Muscle of arm (tissue), 12 donors: ENCODE data around the gene SAA2. TPM values are rescaled to one million over a fixed set of nuclear protein-coding genes. Genes with fewer than 3 reads are reported as not detected.

Experiments used
- DNase-seq: peaks from one replicate; pipeline ENCODE4 v3.0.0-alpha.2; 2013
- polyA plus RNA-seq, 12 donors: library from polyadenylated mRNA; unstranded; fragments of 120-200 nt; gene quantifications; one replicate each; pipeline ENCODE4 v1.2.1, GENCODE V29; 2013; ENCODE audit not compliant: insufficient read length in 12 of 12

The SAA2 gene
- polyA plus RNA-seq, 12 donors = 0.28 to 0.40 (median 0.32) TPM; not detected in 9

DNA sequence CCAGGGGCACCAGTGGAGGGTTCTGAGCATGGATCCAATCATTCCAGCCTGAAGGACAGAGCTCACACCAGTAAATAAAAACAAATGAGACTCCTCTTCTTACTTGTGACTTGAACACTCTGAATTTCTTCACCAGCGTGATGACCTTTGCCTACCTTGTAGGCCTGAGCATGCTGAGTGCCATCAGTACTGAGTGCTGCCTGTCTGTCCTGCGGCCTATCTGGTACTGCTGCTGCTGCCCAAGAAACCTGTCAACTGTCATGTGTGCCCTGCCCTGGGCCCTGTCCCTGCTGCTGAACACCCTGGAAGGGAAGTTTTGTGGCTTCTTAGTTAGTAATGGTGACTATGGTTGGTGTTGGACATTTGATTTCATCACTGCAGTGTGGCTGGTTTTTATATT is 51.9 kb downstream of the SAA2 start:
- no peak for DNase-seq

Other genes starting within 250 kb of the SAA2 start
- 10 to 100 TPM in 10 of 12 donors, 1 to 10 TPM in 1, not detected in 1; 7.0 to 60.5 (median 12.0) TPM for gene SERGEF, start 235.6 kb downstream of the SAA2 start, polyA plus RNA-seq
- 10 to 100 TPM in 1 of 12 donors, 1 to 10 TPM in 2, under 1 TPM in 8, not detected in 1; 0.13 to 18.9 (median 0.41) TPM for gene TPH1, start 202.4 kb downstream of the SAA2 start, polyA plus RNA-seq
- gene SAAL1, start 142.6 kb downstream of the SAA2 start, polyA plus RNA-seq = 10 to 100 TPM in 11 of 12 donors, not detected in 1; 10.2 to 23.7 (median 17.3) TPM
- gene MRGPRX3, start 116.1 kb downstream of the SAA2 start, polyA plus RNA-seq = not detected
- not detected for gene MRGPRX4, start 75.8 kb downstream of the SAA2 start, polyA plus RNA-seq
- gene SAA4, start 11.9 kb downstream of the SAA2 start, polyA plus RNA-seq = not detected
- gene SAA1, start 17.6 kb upstream of the SAA2 start, polyA plus RNA-seq = not detected
- 10 to 100 TPM in 11 of 12 donors, not detected in 1; 11.3 to 18.1 (median 14.0) TPM for gene HPS5, start 73.5 kb upstream of the SAA2 start, polyA plus RNA-seq
- gene GTF2H1, start 73.9 kb upstream of the SAA2 start, polyA plus RNA-seq = 10 to 100 TPM in 11 of 12 donors, not detected in 1; 29.2 to 57.3 (median 37.3) TPM
- gene LDHA, start 145.9 kb upstream of the SAA2 start, polyA plus RNA-seq = 100 to 1,000 TPM in 11 of 12 donors, not detected in 1; 605 to 842 (median 666) TPM
- 1 to 10 TPM in 2 of 12 donors, under 1 TPM in 3, not detected in 7; 0.34 to 1.6 (median 0.77) TPM for gene LDHC, start 163.7 kb upstream of the SAA2 start, polyA plus RNA-seq
- gene LDHAL6A, start 207.2 kb upstream of the SAA2 start, polyA plus RNA-seq = under 1 TPM in 10 of 12 donors, not detected in 2; 0.06 to 0.94 (median 0.38) TPM